Progenitor cell of endocrine pancreas (in vitro differentiated cells): ENCODE measurements around the gene NFS1. TPM values are rescaled to one million over a fixed set of nuclear protein-coding genes. Genes with fewer than 3 reads are reported as not detected.

Source experiments
- DNase-seq: peaks from one replicate; pipeline ENCODE4 v3.0.0; 2021; ENCODE audit warnings: low spot score; ENCODE audit not compliant: unreplicated experiment
- H3K27ac Mint-ChIP-seq: 2 replicates; pipeline ENCODE4 v1.8.0; 2021; ENCODE audit warnings: mild to moderate bottlenecking, moderate library complexity, mixed read lengths
- H3K27me3 Mint-ChIP-seq: 2 replicates; pipeline ENCODE4 v1.8.0; 2021; ENCODE audit warnings: mixed read lengths
- H3K36me3 Mint-ChIP-seq: 2 replicates; pipeline ENCODE4 v1.8.0; 2022; ENCODE audit warnings: mixed read lengths; ENCODE audit not compliant: insufficient read depth
- H3K4me1 Mint-ChIP-seq: 2 replicates; pipeline ENCODE4 v1.8.0; 2021; ENCODE audit warnings: low read depth, mixed read lengths
- H3K4me3 Mint-ChIP-seq: 2 replicates; pipeline ENCODE4 v1.8.0; 2021; ENCODE audit warnings: low read depth, mild to moderate bottlenecking, moderate library complexity, mixed read lengths
- H3K9me3 Mint-ChIP-seq: 2 replicates; pipeline ENCODE4 v1.8.0; 2021; ENCODE audit warnings: low read depth, mixed read lengths
- CTCF ChIP-seq: fragments of 200-600 bp; sonication (generic); IDR thresholded peaks from one replicate; pipeline ENCODE4 v1.5.0; 2021; ENCODE audit warnings: antibody characterized with exemption, mild to moderate bottlenecking; ENCODE audit not compliant: unreplicated experiment
- total RNA-seq: library from RNA; stranded (reverse); gene quantifications from 2 replicates; pipeline ENCODE4 v1.2.1, GENCODE V29; 2021

NFS1 gene
- total RNA-seq, 1 donor from 2014 or later, result 13.7 TPM

- Mint-ChIP-seq H3K9me3 (no peaks in the 10 kb centered on the region), H3K27ac (peak overlapping the region; percentile 98), H3K36me3 (peaks cover 11% of the 10 kb centered on the region), H3K27me3 (no peaks in the 10 kb centered on the region), H3K4me1 (peaks cover 28% of the 10 kb centered on the region), H3K4me3 (peak overlapping the region; percentile 90)
- TF ChIP-seq CTCF, result no peak
- no peak for DNase-seq
These were observed 939 bp upstream of the NFS1 start for GRCh38 chr20:35699957-35700624.

DNA sequence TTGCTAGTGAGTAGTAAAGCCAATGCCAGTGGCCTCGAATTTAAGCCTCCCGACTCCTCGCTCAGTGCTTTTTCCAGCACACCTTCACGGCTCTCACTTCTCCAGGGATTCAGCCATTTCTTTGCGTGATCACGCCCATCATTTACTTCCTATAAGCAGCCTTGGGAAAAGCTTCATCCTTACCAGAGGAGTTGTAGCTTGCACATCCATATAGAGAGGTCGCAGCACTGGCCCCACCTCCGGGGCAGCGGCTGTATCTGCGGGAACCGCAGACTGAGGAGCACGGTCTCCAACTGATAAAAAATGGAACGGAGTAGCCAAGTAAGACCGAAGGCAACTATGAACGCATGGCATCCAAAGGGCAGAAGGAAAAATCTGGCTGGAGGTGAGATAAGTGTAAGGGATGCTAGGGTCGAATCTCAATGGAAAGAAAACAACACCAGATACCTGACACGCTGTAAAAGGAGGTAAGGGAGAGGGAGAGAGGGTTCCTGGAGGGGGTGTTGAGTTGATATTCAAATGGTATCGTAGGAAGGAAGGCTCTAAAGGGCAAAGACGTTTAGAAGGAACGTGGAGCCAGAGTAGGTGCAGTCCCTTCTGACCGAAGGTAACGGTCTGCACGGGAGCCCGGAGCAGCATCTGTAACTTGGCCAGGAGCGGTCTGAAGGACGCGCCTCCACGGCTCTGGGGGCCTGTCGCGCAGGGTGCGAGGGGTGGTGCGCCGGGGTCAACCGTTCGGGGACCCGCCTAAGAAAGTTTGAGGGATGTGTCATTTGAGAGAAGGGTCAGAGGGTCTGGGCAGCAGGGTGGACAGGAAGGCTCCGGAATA, 640 bp downstream of the NFS1 start:
- TF ChIP-seq CTCF, result no peak
- DNase-seq, result no peak
- Mint-ChIP-seq H3K4me3 (peak overlapping the region; percentile 90), H3K36me3 (peaks cover 5% of the 10 kb centered on the region), H3K27ac (peak overlapping the region; percentile 91), H3K4me1 (peaks cover 28% of the 10 kb centered on the region), H3K27me3 (no peaks in the 10 kb centered on the region), H3K9me3 (no peaks in the 10 kb centered on the region)

- peaks cover 4% of the 10 kb centered on the region for H3K36me3 Mint-ChIP-seq
- peaks cover 28% of the 10 kb centered on the region for H3K4me1 Mint-ChIP-seq
- peak overlapping the region; percentile 73 for H3K27ac Mint-ChIP-seq
- no peak for DNase-seq
- H3K4me3 Mint-ChIP-seq, result peak overlapping the region; percentile 90
- TF ChIP-seq CTCF, result no peak
- no peaks in the 10 kb centered on the region for H3K27me3 Mint-ChIP-seq
- no peaks in the 10 kb centered on the region for H3K9me3 Mint-ChIP-seq
These were observed 1.4 kb downstream of the NFS1 start for GRCh38 chr20:35697696-35698297.

GRCh38 chr20:35695978-35696377, 3.2 kb downstream of the NFS1 start:
- H3K27me3 Mint-ChIP-seq, result no peaks in the 10 kb centered on the region
- no peak for TF ChIP-seq CTCF
- peak overlapping the region; percentile 14 for H3K27ac Mint-ChIP-seq

GRCh38 chr20:35695245-35695749, 3.9 kb downstream of the NFS1 start:
- no peak overlapping the region for H3K4me3 Mint-ChIP-seq
- DNase-seq, result no peak

More at GRCh38 chr20:35695978-35696377, 3.2 kb downstream of the NFS1 start:
- peaks cover 4% of the 10 kb centered on the region for H3K36me3 Mint-ChIP-seq
- H3K4me3 Mint-ChIP-seq, result no peak overlapping the region
- no peaks in the 10 kb centered on the region for H3K9me3 Mint-ChIP-seq
- DNase-seq, result no peak
- H3K4me1 Mint-ChIP-seq, result peaks cover 27% of the 10 kb centered on the region

More at GRCh38 chr20:35695245-35695749, 3.9 kb downstream of the NFS1 start:
- Mint-ChIP-seq H3K9me3 (no peaks in the 10 kb centered on the region), H3K27ac (no peak overlapping the region), H3K27me3 (no peaks in the 10 kb centered on the region), H3K36me3 (peaks cover 6% of the 10 kb centered on the region), H3K4me1 (peaks cover 20% of the 10 kb centered on the region)
- no peak for TF ChIP-seq CTCF
